GM12891 (cell line): ENCODE data around the gene VAV3.
A peak's percentile ranks its signal among the peaks of the same experiment; 100 is the strongest.

Experiments used
- DNase-seq: peaks from one replicate; pipeline ENCODE4 v3.0.0; 2011; ENCODE audit warnings: low spot score; ENCODE audit not compliant: insufficient read length
- FAIRE-seq: peaks from 2 replicates; lab custom pipeline; 2011; peaks lifted over from hg19 to GRCh38; lab: Jason Lieb, UNC
- PAX5 ChIP-seq: IDR thresholded peaks from 2 replicates; pipeline ENCODE4 v1.6.1; 2011; ENCODE audit warnings: low read length, moderate library complexity, mild to moderate bottlenecking; ENCODE audit not compliant: insufficient read depth, severe bottlenecking
- POLR2A ChIP-seq: IDR thresholded peaks from 2 replicates; pipeline ENCODE4 v1.6.1; 2011; ENCODE audit warnings: low read depth, low read length, control low read depth
- POLR2AphosphoS5 ChIP-seq: IDR thresholded peaks from 2 replicates; pipeline ENCODE4 v1.6.1; 2011; ENCODE audit warnings: low read depth, low read length, control low read depth
- POU2F2 ChIP-seq: IDR thresholded peaks from 2 replicates; pipeline ENCODE4 v1.6.1; 2011; ENCODE audit warnings: low read depth, mild to moderate bottlenecking, control low read depth, low read length, moderate library complexity
- SPI1 ChIP-seq: IDR thresholded peaks from 2 replicates; pipeline ENCODE4 v1.6.1; 2011; ENCODE audit warnings: low read depth, low read length, control low read depth
- TAF1 ChIP-seq: IDR thresholded peaks from 2 replicates; pipeline ENCODE4 v1.6.1; 2011; ENCODE audit warnings: low read depth, low read length, control low read depth

VAV3 gene

DNA sequence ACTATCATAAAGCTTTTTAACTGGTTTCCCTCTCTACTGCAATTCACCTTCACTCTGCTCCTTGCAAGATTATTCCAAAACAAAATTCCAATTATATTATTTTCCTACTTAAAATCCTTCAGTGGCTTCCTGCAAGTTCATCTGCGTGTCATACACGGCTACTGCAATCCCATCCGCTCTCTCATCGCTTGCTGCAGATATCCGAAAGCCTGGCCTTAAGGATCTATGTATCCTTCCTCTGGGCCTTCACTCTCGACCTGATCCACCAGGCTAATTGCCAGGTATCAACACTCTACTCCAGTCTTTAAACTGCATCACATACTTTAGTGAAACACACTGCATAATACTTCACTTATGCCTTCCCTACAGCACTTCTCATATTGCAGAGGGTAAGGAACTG, 44.0 kb downstream of the VAV3 start:
- FAIRE-seq = no peak
- TF ChIP-seq TAF1 = no peak
- no peak for TF ChIP-seq POLR2A
- no peak for TF ChIP-seq POU2F2
- no peak for TF ChIP-seq POLR2AphosphoS5
- TF ChIP-seq SPI1 = no peak
- TF ChIP-seq PAX5 = no peak
- DNase-seq = no peak

DNA sequence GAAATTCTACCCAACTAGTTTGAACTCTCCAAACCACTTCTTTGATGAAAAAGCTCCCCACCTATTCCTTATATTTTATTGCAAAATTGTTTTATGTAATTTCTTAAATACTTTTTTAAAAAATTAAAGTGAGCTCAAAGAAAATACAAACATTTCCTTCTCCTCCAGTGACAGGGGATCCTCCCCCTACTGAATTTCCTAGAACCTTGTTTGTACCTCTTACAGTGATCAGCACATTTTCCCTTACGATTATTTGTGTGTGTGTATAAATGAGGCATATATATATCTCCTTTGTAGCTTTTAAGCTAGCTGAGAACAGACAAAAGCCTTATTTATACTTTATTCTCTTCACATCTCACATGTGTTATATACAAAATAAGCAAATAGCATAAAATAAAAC, 44.4 kb downstream of the VAV3 start:
- DNase-seq = no peak
- no peak for FAIRE-seq
- TF ChIP-seq POU2F2 (no peak), POLR2AphosphoS5 (no peak), POLR2A (no peak), TAF1 (no peak), PAX5 (no peak), SPI1 (no peak)

DNA sequence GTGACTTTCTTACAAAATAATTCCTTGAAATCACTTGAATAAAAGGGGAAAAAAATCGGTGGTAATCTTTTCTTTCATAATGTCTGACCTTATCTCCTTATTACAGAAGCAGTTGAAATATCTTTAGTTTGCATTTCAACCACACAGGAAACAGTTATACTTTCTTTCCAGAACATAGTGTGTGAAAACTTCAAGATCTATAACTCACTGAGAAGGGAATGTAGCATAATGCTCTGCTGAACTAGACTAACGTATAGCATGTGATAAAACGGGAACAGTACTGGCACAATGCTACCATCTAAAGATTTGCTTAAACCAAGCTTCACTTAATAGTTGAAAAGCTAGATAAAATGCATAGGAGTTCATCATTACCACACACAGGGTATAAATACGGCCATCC, 45.0 kb downstream of the VAV3 start:
- FAIRE-seq (peak; percentile 76), DNase-seq (no peak)
- no peak for TF ChIP-seq SPI1
- TF ChIP-seq POLR2A = no peak
- TF ChIP-seq POU2F2 = no peak
- no peak for TF ChIP-seq POLR2AphosphoS5
- TF ChIP-seq PAX5 = no peak
- TF ChIP-seq TAF1 = no peak

DNA sequence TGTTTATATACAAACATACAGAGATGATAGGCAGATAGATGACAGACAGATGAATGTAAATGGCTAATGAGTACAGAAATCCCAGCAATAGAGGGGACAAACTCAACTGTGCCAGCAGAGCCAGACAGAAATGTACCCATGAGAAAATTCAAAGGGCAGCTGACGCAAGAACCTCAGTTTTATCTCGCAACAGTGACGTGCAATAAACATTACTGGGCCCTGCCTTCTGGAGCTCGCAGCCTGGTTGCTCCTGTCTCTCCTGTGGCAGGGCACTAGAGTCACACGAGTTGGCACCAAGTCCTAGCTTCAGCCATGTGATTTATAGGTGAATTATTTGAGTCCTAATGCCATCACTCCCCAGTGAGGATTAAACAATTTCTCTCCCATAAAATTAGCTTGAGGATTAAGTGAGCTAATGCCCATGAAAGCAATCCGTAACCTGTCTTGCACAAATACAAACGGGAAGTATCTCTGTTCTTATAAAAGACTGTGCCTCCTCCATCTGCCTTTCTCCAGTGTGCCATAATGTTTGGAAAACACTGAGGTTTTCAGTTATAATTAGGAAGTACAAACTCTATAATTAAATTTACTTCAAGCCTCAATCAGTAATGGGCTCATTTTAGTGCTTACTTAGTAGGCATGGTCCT, 50.7 kb downstream of the VAV3 start:
- FAIRE-seq = no peak
- no peak for DNase-seq
- TF ChIP-seq POLR2A (no peak), SPI1 (no peak), POU2F2 (no peak), POLR2AphosphoS5 (no peak), TAF1 (no peak), PAX5 (no peak)

DNA sequence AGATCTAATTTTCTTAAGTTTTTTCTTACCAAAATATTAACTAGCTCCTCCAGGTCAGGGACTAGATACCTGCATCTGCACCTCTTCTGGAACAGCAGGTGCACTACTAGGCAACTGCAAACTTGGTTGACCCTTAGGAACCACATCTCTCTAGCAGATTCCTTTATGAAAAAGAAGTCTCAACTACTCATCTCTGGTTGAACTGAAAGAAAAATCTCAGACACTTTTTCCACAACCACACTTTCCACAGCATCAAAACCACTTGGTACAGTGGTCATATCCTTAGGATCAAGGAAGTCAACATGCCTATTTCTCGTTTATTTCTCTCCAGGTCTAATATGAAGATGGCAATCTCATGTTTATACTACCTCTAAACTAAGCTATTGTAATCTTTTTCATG, 52.3 kb downstream of the VAV3 start:
- TF ChIP-seq TAF1 (no peak), POU2F2 (no peak), PAX5 (no peak), POLR2A (no peak), SPI1 (no peak), POLR2AphosphoS5 (no peak)
- FAIRE-seq (no peak), DNase-seq (no peak)

DNA sequence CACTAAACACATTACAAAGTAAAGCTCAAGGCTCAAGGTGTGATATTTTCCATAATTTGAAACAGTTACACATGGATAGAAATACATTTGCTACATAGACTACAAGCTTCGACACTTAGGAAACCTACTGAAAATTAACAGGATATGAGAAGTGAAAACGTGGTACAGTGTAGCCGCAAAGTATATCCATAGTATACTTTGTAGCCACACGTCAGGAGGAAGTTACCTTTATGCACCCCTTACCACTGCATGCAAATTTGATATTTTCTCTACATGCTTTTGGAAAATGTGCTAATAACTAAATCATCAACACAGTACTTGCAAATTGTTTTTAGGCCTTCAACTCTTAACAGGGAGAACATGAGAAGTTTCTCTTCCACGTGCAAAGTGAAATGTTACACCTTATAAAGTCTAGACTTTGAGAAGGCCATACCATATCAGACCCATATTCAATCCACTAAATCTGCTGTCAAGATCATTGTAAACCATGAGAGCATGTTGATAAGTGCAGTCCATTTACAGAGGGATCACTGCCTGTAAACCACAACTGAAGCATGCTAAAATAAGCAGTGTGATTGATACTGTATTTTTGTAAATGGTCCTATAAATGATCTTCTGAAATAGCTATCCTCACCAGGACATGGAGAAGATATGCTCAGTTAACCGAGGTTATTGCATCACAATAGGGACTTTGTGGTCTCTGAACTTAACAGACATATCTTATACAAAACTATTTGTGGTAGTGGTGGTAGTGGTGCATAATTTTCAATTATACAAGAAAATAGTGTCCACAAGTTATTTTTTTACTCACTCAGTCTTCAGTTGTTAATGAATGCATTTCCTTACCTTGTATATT, 64.7 kb downstream of the VAV3 start:
- TF ChIP-seq TAF1 = no peak
- no peak for TF ChIP-seq POLR2A
- no peak for TF ChIP-seq POU2F2
- TF ChIP-seq SPI1 = peak; percentile 15; the same call in 1 of the 2 replicates
- no peak for TF ChIP-seq POLR2AphosphoS5
- no peak for TF ChIP-seq PAX5
- FAIRE-seq (peak; percentile 54), DNase-seq (no peak)

DNA sequence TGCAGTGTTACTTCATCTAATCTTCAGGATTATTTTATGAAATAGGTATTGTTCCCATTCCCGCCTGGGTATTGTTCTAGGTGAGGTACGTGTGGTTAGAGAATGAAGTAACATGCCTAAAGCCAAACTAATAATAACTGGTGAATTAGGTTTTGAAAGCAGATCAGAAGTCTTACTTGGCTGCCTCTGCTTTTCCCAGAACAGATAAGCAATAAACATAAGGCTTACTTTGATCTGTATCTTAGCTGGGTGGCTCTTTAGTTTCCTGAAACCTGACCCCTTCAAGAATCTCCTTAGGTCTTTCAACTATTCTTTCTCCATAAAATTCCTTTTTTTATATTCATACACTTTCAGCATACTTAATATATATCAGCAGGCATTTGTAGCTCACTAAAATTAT, 65.3 kb downstream of the VAV3 start:
- FAIRE-seq (no peak), DNase-seq (no peak)
- TF ChIP-seq POLR2A (no peak), POU2F2 (no peak), PAX5 (no peak), POLR2AphosphoS5 (no peak), TAF1 (no peak), SPI1 (no peak)

DNA sequence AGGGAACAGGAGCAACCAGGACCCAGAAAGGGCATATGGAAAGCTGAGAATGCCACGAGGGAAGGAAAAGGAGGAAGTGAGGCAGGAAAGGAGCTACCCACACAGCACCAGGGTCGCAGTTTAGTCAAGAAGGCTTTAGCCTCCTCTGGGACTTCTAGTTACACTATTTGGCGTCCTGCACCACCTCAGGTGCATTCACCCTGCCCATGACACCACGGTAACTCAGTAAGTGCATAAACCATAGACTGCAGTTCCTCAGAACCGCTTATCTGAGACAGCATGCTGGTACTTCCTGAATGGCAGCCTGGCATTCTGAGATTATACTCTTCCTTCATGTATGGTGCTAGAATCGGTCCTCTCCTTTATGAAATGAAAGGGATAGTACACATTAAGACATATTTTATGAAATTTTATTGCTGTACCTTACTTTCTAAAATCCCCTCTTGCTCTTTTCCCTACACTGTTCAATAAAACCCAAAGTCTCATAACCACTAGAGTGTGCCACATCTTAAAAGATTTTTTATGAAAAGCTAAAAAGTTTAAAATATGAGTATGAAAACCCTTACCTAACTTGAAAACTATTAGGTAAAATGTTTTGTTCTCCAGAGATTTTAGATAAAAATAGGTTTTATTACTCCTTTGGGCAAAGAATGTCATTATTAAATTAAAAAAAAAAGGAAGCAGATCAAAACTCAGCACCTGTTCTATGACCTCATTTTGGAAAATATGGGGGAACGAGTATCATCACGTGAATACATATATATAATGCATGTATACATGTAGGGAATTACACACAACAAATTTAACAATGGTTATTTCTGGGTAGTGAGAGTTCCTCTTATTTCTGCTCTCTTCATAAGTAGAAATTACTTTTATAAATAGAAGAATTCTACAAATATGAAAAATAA, 67.3 kb downstream of the VAV3 start:
- TF ChIP-seq PAX5 = no peak
- TF ChIP-seq POLR2AphosphoS5 = no peak
- no peak for TF ChIP-seq TAF1
- no peak for TF ChIP-seq POU2F2
- TF ChIP-seq POLR2A = no peak
- peak; percentile 74 for TF ChIP-seq SPI1
- DNase-seq = no peak
- peak; percentile 72 for FAIRE-seq

DNA sequence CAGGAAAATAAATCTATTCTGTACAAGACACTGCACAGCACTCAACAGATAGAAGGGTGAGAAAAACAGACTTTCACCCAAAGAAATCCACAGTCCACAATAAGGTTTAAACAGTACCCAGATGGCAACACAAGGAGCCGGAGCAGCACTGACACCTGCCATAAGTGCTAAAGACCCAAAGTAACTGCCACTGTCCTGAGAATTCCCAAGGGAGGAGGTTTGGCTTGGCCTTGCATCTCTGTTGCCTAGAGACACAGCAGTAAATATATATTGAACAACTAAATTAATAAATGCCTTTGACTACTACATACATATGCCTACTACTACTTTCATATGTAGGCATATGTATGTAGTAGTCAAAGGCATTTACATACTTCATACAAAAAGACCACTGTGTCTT, 68.0 kb downstream of the VAV3 start:
- TF ChIP-seq SPI1 (no peak), PAX5 (no peak), POLR2A (no peak), POU2F2 (no peak), TAF1 (no peak), POLR2AphosphoS5 (no peak)
- DNase-seq (no peak), FAIRE-seq (no peak)
